ENCODE results near the gene ANKFN1. TPM values are rescaled to one million over a fixed set of nuclear protein-coding genes. Genes with fewer than 3 reads are reported as not detected.

Gene ANKFN1
- total and polyA plus RNA-seq, 7 donors = 0.01 to 0.28 (median 0.04) TPM; not detected in 3

GRCh38 chr17:56545930-56546329, 392.7 kb downstream of the ANKFN1 start:
- no peaks in the 10 kb centered on the region for H3K27me3 ChIP-seq (ENCODE audit: insufficient read depth in 3 of 3, low read length in 2 of 3)
- intact Hi-C loops (cut with DNase I) = no loop called here
- DNase-seq (no peak), ATAC-seq (no peak)
- H3K9me3 ChIP-seq = peaks cover 5% of the 10 kb centered on the region
- H3K4me1 ChIP-seq = no peaks in the 10 kb centered on the region
- H3K4me3 ChIP-seq = no peak overlapping the region
- no peak overlapping the region for H3K27ac ChIP-seq
- no peaks in the 10 kb centered on the region for H3K36me3 ChIP-seq (ENCODE audit: insufficient read depth in 1 of 2, low read depth in 1 of 2)
- no peak for TF ChIP-seq CTCF (IDR thresholded peaks at IDR 0.05)

- no peak for TF ChIP-seq CTCF (IDR thresholded peaks at IDR 0.05)
- H3K4me3 ChIP-seq = no peak overlapping the region
- H3K27ac ChIP-seq = no peak overlapping the region
- no peak for DNase-seq
- peaks cover 5% of the 10 kb centered on the region for H3K9me3 ChIP-seq
- intact Hi-C loops (cut with DNase I) = no loop called here
- WGBS, 3 donors = 76 to 84% (median 83%) methylated on average over 4 of the region's 4 CpGs
- H3K4me1 ChIP-seq = no peaks in the 10 kb centered on the region
- H3K27me3 ChIP-seq (ENCODE audit: insufficient read depth in 3 of 3, low read length in 2 of 3) = no peaks in the 10 kb centered on the region
- ATAC-seq = no peak
- H3K36me3 ChIP-seq (ENCODE audit: insufficient read depth in 1 of 2, low read depth in 1 of 2) = no peaks in the 10 kb centered on the region
Measured at GRCh38 chr17:56548661-56549060, 395.4 kb downstream of the ANKFN1 start.

GRCh38 chr17:56549501-56549900, 396.2 kb downstream of the ANKFN1 start:
- 52 to 58% (median 56%) methylated on average over 1 of the region's 1 CpG for WGBS, 3 donors
- no peak overlapping the region for H3K27ac ChIP-seq
- no peak for TF ChIP-seq CTCF (IDR thresholded peaks at IDR 0.05)
- no peak overlapping the region for H3K4me3 ChIP-seq
- no peaks in the 10 kb centered on the region for H3K27me3 ChIP-seq (ENCODE audit: insufficient read depth in 3 of 3, low read length in 2 of 3)
- peaks cover 5% of the 10 kb centered on the region for H3K9me3 ChIP-seq
- intact Hi-C loops (cut with DNase I) = no loop called here
- H3K36me3 ChIP-seq (ENCODE audit: insufficient read depth in 1 of 2, low read depth in 1 of 2) = no peaks in the 10 kb centered on the region
- H3K4me1 ChIP-seq = no peaks in the 10 kb centered on the region
- ATAC-seq (no peak), DNase-seq (no peak)

- no peak overlapping the region for H3K27ac ChIP-seq
- DNase-seq (no peak), ATAC-seq (no peak)
- no peak for TF ChIP-seq CTCF (IDR thresholded peaks at IDR 0.05)
- H3K4me1 ChIP-seq = no peaks in the 10 kb centered on the region
- H3K36me3 ChIP-seq (ENCODE audit: insufficient read depth in 1 of 2, low read depth in 1 of 2) = no peaks in the 10 kb centered on the region
- no peak overlapping the region for H3K4me3 ChIP-seq
- 85 to 88% (median 88%) methylated on average over 8 of the region's 8 CpGs for WGBS, 3 donors
- intact Hi-C loops (cut with DNase I) = loop anchor here in 1 of 2 donors (10.0 kb wide), 1 partner anchor 77 kb away; no protein-coding TSS in a partner anchor
- H3K27me3 ChIP-seq (ENCODE audit: insufficient read depth in 3 of 3, low read length in 2 of 3) = no peaks in the 10 kb centered on the region
- no peaks in the 10 kb centered on the region for H3K9me3 ChIP-seq
Measured at GRCh38 chr17:56557682-56558081, 404.4 kb downstream of the ANKFN1 start.

GRCh38 chr17:56558088-56558487, 404.8 kb downstream of the ANKFN1 start:
- no peak overlapping the region for H3K4me3 ChIP-seq
- ATAC-seq (no peak), DNase-seq (no peak)
- no peak for TF ChIP-seq CTCF (IDR thresholded peaks at IDR 0.05)
- no peaks in the 10 kb centered on the region for H3K9me3 ChIP-seq
- no peaks in the 10 kb centered on the region for H3K27me3 ChIP-seq (ENCODE audit: insufficient read depth in 3 of 3, low read length in 2 of 3)
- intact Hi-C loops (cut with DNase I) = loop anchor here in 1 of 2 donors (10.0 kb wide), 1 partner anchor 77 kb away; no protein-coding TSS in a partner anchor
- H3K4me1 ChIP-seq = no peaks in the 10 kb centered on the region
- WGBS, 3 donors = 70 to 72% (median 70%) methylated on average over 7 of the region's 7 CpGs
- no peak overlapping the region for H3K27ac ChIP-seq
- no peaks in the 10 kb centered on the region for H3K36me3 ChIP-seq (ENCODE audit: insufficient read depth in 1 of 2, low read depth in 1 of 2)
